CD4-positive, alpha-beta T cell (primary cell): ENCODE data around the gene DESI1. TPM values are rescaled to one million over a fixed set of nuclear protein-coding genes. Genes with fewer than 3 reads are reported as not detected.

Source experiments
- ATAC-seq: fragments of 200-7000 bp; cut with Tn5 transposase; one replicate; pipeline ENCODE4 v1.10.0; 2022; ENCODE audit warnings: mild to moderate bottlenecking; ENCODE audit not compliant: poor library complexity
- CTCF ChIA-PET: fragments of 350-600 bp; sonication (Branson Sonifier 250); formaldehyde crosslinking; loops from one replicate; lab custom pipeline; 2021; ENCODE audit warnings: antibody characterized with exemption, inconsistent platforms; lab: Charles Lee
- POLR2A ChIA-PET: fragments of 350-600 bp; sonication (Branson Sonifier 250); formaldehyde crosslinking; loops from one replicate; lab custom pipeline; 2021; ENCODE audit warnings: antibody characterized with exemption, inconsistent platforms; lab: Charles Lee
- DNase-seq, 14 experiments: peaks; one replicate each; pipeline ENCODE4 v3.0.0-alpha.2; 2013 to 2020; ENCODE audit warnings: mixed read lengths in 2 of 14
- H3K27ac ChIP-seq, 2 donors: one replicate each; pipeline versions ENCODE4 v1.5.1 to v1.7.0; 2013; ENCODE audit warnings: low read length in 2 of 2, low read depth in 1 of 2, mild to moderate bottlenecking in 1 of 2
- H3K27me3 ChIP-seq, 2 experiments: 1 replicate in 1 of 2; 2 replicates in 1 of 2; pipeline versions ENCODE4 v1.6.1 to v1.7.0; 2013; ENCODE audit warnings: low read length in 2 of 2, control low read depth in 1 of 2, mild to moderate bottlenecking in 1 of 2, moderate library complexity in 1 of 2; ENCODE audit not compliant: insufficient read depth in 2 of 2, control insufficient read depth in 1 of 2
- H3K36me3 ChIP-seq: one replicate; pipeline ENCODE4 v1.6.1; 2013; ENCODE audit warnings: low read length, control low read depth; ENCODE audit not compliant: insufficient read depth
- H3K4me1 ChIP-seq: one replicate; pipeline ENCODE4 v1.6.1; 2013; ENCODE audit warnings: low read length, control low read depth; ENCODE audit not compliant: insufficient read depth
- H3K4me3 ChIP-seq: one replicate; pipeline ENCODE4 v1.5.1; 2013; ENCODE audit warnings: mild to moderate bottlenecking, low read length, moderate library complexity
- H3K9me3 ChIP-seq, 2 experiments: 1 replicate in 1 of 2; 2 replicates in 1 of 2; pipeline versions ENCODE4 v1.6.1 to v1.7.0; 2013; ENCODE audit warnings: low read length in 2 of 2, mild to moderate bottlenecking in 2 of 2, control low read depth in 1 of 2, moderate library complexity in 1 of 2; ENCODE audit not compliant: control insufficient read depth in 1 of 2, insufficient read depth in 1 of 2
- H3K27ac Mint-ChIP-seq: one replicate; pipeline ENCODE4 v1.8.0; 2020; ENCODE audit warnings: mixed read lengths
- H3K27me3 Mint-ChIP-seq: one replicate; pipeline ENCODE4 v1.8.0; 2021; ENCODE audit warnings: mixed read lengths
- H3K36me3 Mint-ChIP-seq: one replicate; pipeline ENCODE4 v1.8.0; 2021; ENCODE audit warnings: low read depth, mixed read lengths
- H3K4me1 Mint-ChIP-seq: one replicate; pipeline ENCODE4 v1.8.0; 2021; ENCODE audit warnings: low read depth, mixed read lengths
- H3K4me3 Mint-ChIP-seq: one replicate; pipeline ENCODE4 v1.8.0; 2020; ENCODE audit warnings: mild to moderate bottlenecking, mixed read lengths
- H3K9me3 Mint-ChIP-seq: one replicate; pipeline ENCODE4 v1.8.0; 2020; ENCODE audit warnings: mixed read lengths
- CTCF ChIP-seq: fragments of 200-600 bp; IDR thresholded peaks from one replicate; pipeline ENCODE4 v1.8.0; 2022; ENCODE audit warnings: antibody characterized with exemption, mild to moderate bottlenecking
- intact Hi-C, 2 experiments: fragments of 100-400 bp; cut with DNase I in 1 of 2; cut with micrococcal nuclease in 1 of 2; formaldehyde crosslinking; loops; one replicate each; pipeline versions ENCODE4 v1.15.1 to v1.9.0; 2023 to 2025; cut with DNase I, micrococcal nuclease
- total RNA-seq, 174 experiments: library from RNA in 2 of 174; stranded (reverse) in 2 of 174; gene quantifications; one replicate each; pipeline ENCODE4 v1.2.3 and lab custom pipeline; 2021 to 2026

The DESI1 gene
- total RNA-seq, 2 experiments from 2014 or later = 12.7 to 13.0 TPM

GRCh38 chr22:41568811-41569210 lies 52.0 kb downstream of the DESI1 start:
- H3K4me3 ChIP-seq = no peak overlapping the region
- no peak for DNase-seq
- H3K27me3 Mint-ChIP-seq = no peaks in the 10 kb centered on the region
- TF ChIP-seq CTCF = no peak
- H3K9me3 ChIP-seq = no peaks in the 10 kb centered on the region
- ChIA-PET POLR2A (no interaction called here), CTCF (no interaction called here)
- no peaks in the 10 kb centered on the region for H3K9me3 Mint-ChIP-seq
- no peaks in the 10 kb centered on the region for H3K4me1 Mint-ChIP-seq
- no peak overlapping the region for H3K4me3 Mint-ChIP-seq
- H3K27ac Mint-ChIP-seq = no peak overlapping the region
- H3K36me3 Mint-ChIP-seq = no peaks in the 10 kb centered on the region
- no peaks in the 10 kb centered on the region for H3K27me3 ChIP-seq
- intact Hi-C loops = no loop called here
- no peaks in the 10 kb centered on the region for H3K36me3 ChIP-seq
- no peak for ATAC-seq
- H3K4me1 ChIP-seq = no peaks in the 10 kb centered on the region
- no peak overlapping the region for H3K27ac ChIP-seq

GRCh38 chr22:41567512-41567768 lies 53.4 kb downstream of the DESI1 start:
- TF ChIP-seq CTCF = no peak
- DNase-seq (no peak), ATAC-seq (no peak)
- no peaks in the 10 kb centered on the region for H3K27me3 ChIP-seq
- no peaks in the 10 kb centered on the region for H3K9me3 Mint-ChIP-seq
- no peak overlapping the region for H3K27ac ChIP-seq
- ChIA-PET POLR2A (no interaction called here), CTCF (no interaction called here)
- no peaks in the 10 kb centered on the region for H3K4me1 Mint-ChIP-seq
- no peaks in the 10 kb centered on the region for H3K9me3 ChIP-seq
- peaks cover 5% of the 10 kb centered on the region for H3K27me3 Mint-ChIP-seq
- no peaks in the 10 kb centered on the region for H3K4me1 ChIP-seq
- H3K27ac Mint-ChIP-seq = no peak overlapping the region
- no peaks in the 10 kb centered on the region for H3K36me3 Mint-ChIP-seq
- no peak overlapping the region for H3K4me3 Mint-ChIP-seq
- H3K4me3 ChIP-seq = no peak overlapping the region
- intact Hi-C loops = no loop called here
- no peaks in the 10 kb centered on the region for H3K36me3 ChIP-seq

- Mint-ChIP-seq H3K36me3 (no peaks in the 10 kb centered on the region), H3K4me1 (no peaks in the 10 kb centered on the region), H3K4me3 (no peak overlapping the region), H3K27ac (no peak overlapping the region), H3K9me3 (no peaks in the 10 kb centered on the region), H3K27me3 (peaks cover 13% of the 10 kb centered on the region)
- peaks cover 5 to 7% of the 10 kb centered on the region in 2 experiments for H3K27me3 ChIP-seq
- no peaks in the 10 kb centered on the region for H3K9me3 ChIP-seq
- DNase-seq (peak in 1 of 14 experiments; percentile 7), ATAC-seq (peak; percentile 41)
- no peaks in the 10 kb centered on the region for H3K36me3 ChIP-seq
- H3K4me3 ChIP-seq = no peak overlapping the region
- no peak for TF ChIP-seq CTCF
- no peaks in the 10 kb centered on the region for H3K4me1 ChIP-seq
- CTCF ChIA-PET = no interaction called here
- intact Hi-C loops = no loop called here
- no peak overlapping the region for H3K27ac ChIP-seq
- POLR2A ChIA-PET = no interaction called here
Observed at GRCh38 chr22:41565403-41566054, 55.3 kb downstream of the DESI1 start.
